Measurements from ENCODE around the gene SFTA2. TPM values are rescaled to one million over a fixed set of nuclear protein-coding genes. Genes with fewer than 3 reads are reported as not detected.

Gene SFTA2
- total RNA-seq, 1 donor from 2014 or later = 369 TPM

- peaks cover 7% of the 10 kb centered on the region for H3K4me1 ChIP-seq
- intact Hi-C loops (cut with DNase I) = no loop called here
- no peak overlapping the region for H3K27ac ChIP-seq
- H3K4me3 ChIP-seq = no peak overlapping the region
- H3K9me3 ChIP-seq = no peaks in the 10 kb centered on the region
- DNase-seq = no peak
- H3K27me3 ChIP-seq = no peaks in the 10 kb centered on the region
- H3K36me3 ChIP-seq = no peaks in the 10 kb centered on the region
- no peak for TF ChIP-seq CTCF (IDR thresholded peaks at IDR 0.05)
- no peak for ATAC-seq
Observed at GRCh38 chr6:30951907-30952469, 20.0 kb upstream of the SFTA2 start.

- DNase-seq (no peak), ATAC-seq (no peak)
- no peak overlapping the region for H3K27ac ChIP-seq
- no peaks in the 10 kb centered on the region for H3K27me3 ChIP-seq
- no peak overlapping the region for H3K4me3 ChIP-seq
- no peaks in the 10 kb centered on the region for H3K4me1 ChIP-seq
- no peaks in the 10 kb centered on the region for H3K9me3 ChIP-seq
- intact Hi-C loops (cut with DNase I) = no loop called here
- no peak for TF ChIP-seq CTCF (IDR thresholded peaks at IDR 0.05)
- no peaks in the 10 kb centered on the region for H3K36me3 ChIP-seq
Observed at GRCh38 chr6:30948811-30949210, 16.8 kb upstream of the SFTA2 start.

- Histone ChIP-seq H3K9me3 (no peaks in the 10 kb centered on the region), H3K4me3 (no peak overlapping the region), H3K36me3 (no peaks in the 10 kb centered on the region), H3K27me3 (no peaks in the 10 kb centered on the region), H3K27ac (no peak overlapping the region), H3K4me1 (no peaks in the 10 kb centered on the region)
- DNase-seq = no peak
- TF ChIP-seq CTCF (IDR thresholded peaks at IDR 0.05) = no peak
- intact Hi-C loops (cut with DNase I) = no loop called here
- no peak for ATAC-seq
Observed at GRCh38 chr6:30947231-30947630, 15.3 kb upstream of the SFTA2 start.

GRCh38 chr6:30945281-30945680 is 13.3 kb upstream of the SFTA2 start:
- Histone ChIP-seq H3K4me3 (no peak overlapping the region), H3K9me3 (no peaks in the 10 kb centered on the region), H3K4me1 (no peaks in the 10 kb centered on the region), H3K27ac (no peak overlapping the region), H3K27me3 (no peaks in the 10 kb centered on the region), H3K36me3 (no peaks in the 10 kb centered on the region)
- ATAC-seq (no peak), DNase-seq (no peak)
- TF ChIP-seq CTCF (IDR thresholded peaks at IDR 0.05) = no peak
- intact Hi-C loops (cut with DNase I) = no loop called here

- H3K4me1 ChIP-seq = no peaks in the 10 kb centered on the region
- ATAC-seq = no peak
- DNase-seq = no peak
- no peaks in the 10 kb centered on the region for H3K27me3 ChIP-seq
- H3K9me3 ChIP-seq = no peaks in the 10 kb centered on the region
- no peak for TF ChIP-seq CTCF (IDR thresholded peaks at IDR 0.05)
- intact Hi-C loops (cut with DNase I) = no loop called here
- no peaks in the 10 kb centered on the region for H3K36me3 ChIP-seq
- no peak overlapping the region for H3K27ac ChIP-seq
- no peak overlapping the region for H3K4me3 ChIP-seq
Observed at GRCh38 chr6:30944051-30944450, 12.1 kb upstream of the SFTA2 start.

Measured in upper lobe of right lung (tissue), 1 donor.